CD14-positive monocyte (primary cell): ENCODE measurements around the gene PRR36. TPM values are rescaled to one million over a fixed set of nuclear protein-coding genes. Genes with fewer than 3 reads are reported as not detected.

ENCODE experiments used
- DNase-seq, 3 donors: peaks; one replicate each; pipeline ENCODE4 v3.0.0-alpha.2; 2011 to 2022
- H2AFZ ChIP-seq: 2 replicates; pipeline ENCODE4 v1.6.0; 2012; ENCODE audit warnings: mild to moderate bottlenecking, low read depth, low read length, inconsistent platforms; ENCODE audit not compliant: insufficient read depth, poor library complexity, severe bottlenecking
- H3K27ac ChIP-seq, 2 donors: 1 replicate in 1 of 2; 2 replicates in 1 of 2; pipeline ENCODE4 v1.5.1; 2012 to 2013; ENCODE audit warnings: low read length in 2 of 2, control low read depth in 1 of 2, inconsistent platforms in 1 of 2, low read depth in 1 of 2, mild to moderate bottlenecking in 1 of 2
- H3K27me3 ChIP-seq, 2 donors: one replicate each; pipeline versions ENCODE4 v1.6.0 to v1.6.1; 2011 to 2013; ENCODE audit warnings: low read length in 2 of 2; ENCODE audit not compliant: control insufficient read depth in 2 of 2, insufficient read depth in 2 of 2
- H3K36me3 ChIP-seq, 2 donors: replicated peaks in 1 of 2; 1 replicate in 1 of 2; 2 replicates in 1 of 2; pipeline versions ENCODE4 v1.5.1 to v1.6.1; 2012 to 2013; ENCODE audit warnings: low read length in 2 of 2, control low read depth in 1 of 2, inconsistent platforms in 1 of 2, mild to moderate bottlenecking in 1 of 2; ENCODE audit not compliant: insufficient read depth in 2 of 2, control insufficient read depth in 1 of 2
- H3K4me1 ChIP-seq, 2 donors: 1 replicate in 1 of 2; 2 replicates in 1 of 2; pipeline versions ENCODE4 v1.5.1 to v1.6.1; 2012 to 2013; ENCODE audit warnings: low read length in 2 of 2, control low read depth in 1 of 2, inconsistent platforms in 1 of 2, mild to moderate bottlenecking in 1 of 2, moderate library complexity in 1 of 2; ENCODE audit not compliant: insufficient read depth in 2 of 2, control insufficient read depth in 1 of 2
- H3K4me2 ChIP-seq: replicated peaks from 2 replicates; pipeline ENCODE3; 2012; ENCODE audit warnings: low read length, moderate library complexity, mild to moderate bottlenecking; ENCODE audit not compliant: poor library complexity, severe bottlenecking; ENCODE audit errors: extremely low read depth
- H3K4me3 ChIP-seq, 3 experiments: fragments of 200-600 bp in 1 of 3; sonication (generic) in 1 of 3; replicated peaks in 1 of 3; 1 replicate in 2 of 3; 2 replicates in 1 of 3; pipeline ENCODE4 v1.5.1; 2011 to 2013; ENCODE audit warnings: low read length in 3 of 3, mild to moderate bottlenecking in 3 of 3, control low read depth in 2 of 3, low read depth in 2 of 3, inconsistent platforms in 1 of 3, moderate library complexity in 1 of 3
- H3K79me2 ChIP-seq: 2 replicates; pipeline ENCODE4 v1.6.0; 2012; ENCODE audit warnings: mild to moderate bottlenecking, control low read depth, inconsistent platforms, low read length, moderate library complexity; ENCODE audit not compliant: insufficient read depth
- H3K9ac ChIP-seq: 2 replicates; pipeline ENCODE4 v1.6.0; 2017; ENCODE audit warnings: low read length, mild to moderate bottlenecking; ENCODE audit not compliant: insufficient read depth, poor library complexity, severe bottlenecking
- H3K9me3 ChIP-seq, 2 donors: replicated peaks in 1 of 2; 1 replicate in 1 of 2; 2 replicates in 1 of 2; pipeline versions ENCODE4 v1.5.1 to v1.6.1; 2012 to 2013; ENCODE audit warnings: low read length in 2 of 2, control low read depth in 1 of 2; ENCODE audit not compliant: control insufficient read depth in 1 of 2, insufficient read depth in 1 of 2
- H4K20me1 ChIP-seq: 2 replicates; pipeline ENCODE4 v1.6.0; 2012; ENCODE audit warnings: mild to moderate bottlenecking, low read length, control low read depth, moderate library complexity; ENCODE audit not compliant: insufficient read depth
- H3K27ac Mint-ChIP-seq, 7 donors: one replicate each; pipeline ENCODE4 v1.8.0; 2020; ENCODE audit warnings: mild to moderate bottlenecking in 7 of 7, mixed read lengths in 7 of 7, moderate library complexity in 6 of 7, inconsistent platforms in 2 of 7
- H3K27me3 Mint-ChIP-seq, 3 donors: one replicate each; pipeline ENCODE4 v1.8.0; 2021 to 2022; ENCODE audit warnings: low read depth in 3 of 3, mild to moderate bottlenecking in 3 of 3, mixed read lengths in 3 of 3, moderate library complexity in 3 of 3, inconsistent platforms in 1 of 3
- H3K36me3 Mint-ChIP-seq, 2 donors: one replicate each; pipeline ENCODE4 v1.8.0; 2020; ENCODE audit warnings: mixed read lengths in 2 of 2, inconsistent platforms in 1 of 2, mild to moderate bottlenecking in 1 of 2
- H3K4me1 Mint-ChIP-seq: one replicate; pipeline ENCODE4 v1.8.0; 2020; ENCODE audit warnings: mild to moderate bottlenecking, mixed read lengths
- H3K4me3 Mint-ChIP-seq, 2 donors: one replicate each; pipeline ENCODE4 v1.8.0; 2020; ENCODE audit warnings: mild to moderate bottlenecking in 2 of 2, mixed read lengths in 2 of 2, moderate library complexity in 1 of 2
- H3K9me3 Mint-ChIP-seq, 7 donors: one replicate each; pipeline ENCODE4 v1.8.0; 2020 to 2022; ENCODE audit warnings: mixed read lengths in 7 of 7, mild to moderate bottlenecking in 6 of 7, moderate library complexity in 6 of 7, inconsistent platforms in 2 of 7
- CTCF ChIP-seq: fragments of 200-600 bp; IDR thresholded peaks from one replicate; pipeline ENCODE4 v1.8.0; 2022; ENCODE audit warnings: antibody characterized with exemption, mild to moderate bottlenecking
- WGBS: methylation state at CpG from one replicate; pipeline ENCODE4 v1.1.5; 2013; ENCODE audit warnings: missing lambda C conversion rate; ENCODE audit not compliant: insufficient coverage; 5-methylcytosine and 5-hydroxymethylcytosine counted together
- intact Hi-C, 2 donors: fragments of 100-400 bp; cut with micrococcal nuclease; formaldehyde crosslinking; loops; one replicate each; pipeline versions ENCODE4 v1.15.0 to v1.15.1; 2023
- polyA plus RNA-seq, 3 donors: library from polyadenylated mRNA; depleted of rRNA in 1 of 3; unstranded in 2 of 3; stranded (reverse) in 1 of 3; fragments of 300-500 nt in 2 of 3; fragments of >200 nt in 1 of 3; fragmentation: Illumina TruSeq in 2 of 3; gene quantifications; 1 replicate in 2 of 3; 2 replicates in 1 of 3; pipeline ENCODE4 v1.2.3, GENCODE V29; 2012 to 2021

The PRR36 gene
- polyA plus RNA-seq, 3 donors, result not detected

- intact Hi-C loops, result no loop called here
- no peak for DNase-seq
- Histone ChIP-seq H4K20me1 (no peaks in the 10 kb centered on the region), H3K36me3 (no peaks in the 10 kb centered on the region), H2AFZ (no peak overlapping the region), H3K27me3 (peaks cover 0 to 5% of the 10 kb centered on the region in 2 donors), H3K9me3 (no peaks in the 10 kb centered on the region), H3K79me2 (no peaks in the 10 kb centered on the region), H3K4me2 (no peak overlapping the region), H3K9ac (no peak overlapping the region), H3K4me3 (no peak overlapping the region), H3K4me1 (peaks cover 4 to 8% of the 10 kb centered on the region in 2 donors), H3K27ac (no peak overlapping the region)
- Mint-ChIP-seq H3K9me3 (peaks cover 0 to 3% (median 0%) of the 10 kb centered on the region in 7 donors), H3K36me3 (peaks cover 6% of the 10 kb centered on the region in 2 donors), H3K27ac (no peak overlapping the region), H3K4me3 (no peak overlapping the region), H3K27me3 (peaks cover 7 to 9% (median 9%) of the 10 kb centered on the region in 3 donors), H3K4me1 (peaks cover 4% of the 10 kb centered on the region)
- 96% methylated on average over 15 of the region's 26 CpGs for WGBS
- TF ChIP-seq CTCF, result no peak
Observed at GRCh38 chr19:7855426-7856108, 18.6 kb downstream of the PRR36 start.

- Histone ChIP-seq H3K27me3 (no peaks in the 10 kb centered on the region), H4K20me1 (no peaks in the 10 kb centered on the region), H3K79me2 (no peaks in the 10 kb centered on the region), H3K9me3 (no peaks in the 10 kb centered on the region), H3K4me3 (no peak overlapping the region), H3K36me3 (no peaks in the 10 kb centered on the region), H3K9ac (no peak overlapping the region), H3K27ac (no peak overlapping the region), H3K4me2 (no peak overlapping the region), H3K4me1 (peaks cover 4 to 8% of the 10 kb centered on the region in 2 donors), H2AFZ (no peak overlapping the region)
- no peak overlapping the region for H3K27ac Mint-ChIP-seq
- H3K36me3 Mint-ChIP-seq, result peaks cover 2 to 8% of the 10 kb centered on the region in 2 donors
- no peak for TF ChIP-seq CTCF
- H3K27me3 Mint-ChIP-seq, result peaks cover 0 to 8% (median 4%) of the 10 kb centered on the region in 3 donors
- H3K9me3 Mint-ChIP-seq, result no peaks in the 10 kb centered on the region
- DNase-seq, result no peak
- WGBS, result 92% methylated on average over 9 of the region's 12 CpGs
- no peak overlapping the region for H3K4me3 Mint-ChIP-seq
- H3K4me1 Mint-ChIP-seq, result peaks cover 4% of the 10 kb centered on the region
- intact Hi-C loops, result no loop called here
Observed at GRCh38 chr19:7853770-7854128, 20.4 kb downstream of the PRR36 start.
